Ishikawa (cell line): ENCODE results near the gene MTUS2.

Experiments
- CEBPB ChIP-seq: IDR thresholded peaks from 2 replicates; pipeline ENCODE4 v1.6.1; 2012
- CREB1 ChIP-seq: IDR thresholded peaks from 2 replicates; pipeline ENCODE4 v1.6.1; 2012; ENCODE audit warnings: low read depth
- EGR1 ChIP-seq: IDR thresholded peaks from 2 replicates; pipeline ENCODE4 v1.6.1; 2012
- EP300 ChIP-seq: IDR thresholded peaks from 2 replicates; pipeline ENCODE4 v1.6.1; 2012; ENCODE audit warnings: borderline replicate concordance
- FOXM1 ChIP-seq: IDR thresholded peaks from 2 replicates; pipeline ENCODE4 v1.6.1; 2012; ENCODE audit warnings: low read depth, borderline replicate concordance
- MAX ChIP-seq: IDR thresholded peaks from 2 replicates; pipeline ENCODE4 v1.6.1; 2012
- NFIC ChIP-seq: IDR thresholded peaks from 2 replicates; pipeline ENCODE4 v1.6.1; 2012
- RAD21 ChIP-seq: IDR thresholded peaks from 2 replicates; pipeline ENCODE4 v1.6.1; 2012; ENCODE audit warnings: low read depth
- REST ChIP-seq: IDR thresholded peaks from 2 replicates; pipeline ENCODE4 v1.6.1; 2012; ENCODE audit warnings: low read depth, mild to moderate bottlenecking
- TAF1 ChIP-seq: IDR thresholded peaks from 2 replicates; pipeline ENCODE4 v1.6.1; 2012; ENCODE audit warnings: low read depth, mild to moderate bottlenecking
- TCF12 ChIP-seq: IDR thresholded peaks from 2 replicates; pipeline ENCODE4 v1.6.1; 2012; ENCODE audit warnings: low read depth
- TEAD4 ChIP-seq: IDR thresholded peaks from 2 replicates; pipeline ENCODE4 v1.6.1; 2012
- USF1 ChIP-seq: IDR thresholded peaks from 2 replicates; pipeline ENCODE4 v1.6.1; 2012
- YY1 ChIP-seq: IDR thresholded peaks from 2 replicates; pipeline ENCODE4 v1.6.1; 2012; ENCODE audit warnings: low read depth
- ZBTB7A ChIP-seq: IDR thresholded peaks from 2 replicates; pipeline ENCODE4 v1.6.1; 2012; ENCODE audit warnings: low read depth

The MTUS2 gene

GRCh38 chr13:29502391-29503008 lies 682.4 kb downstream of the MTUS2 start:
- no peak for TF ChIP-seq TCF12
- TF ChIP-seq EP300, result no peak
- no peak for TF ChIP-seq CREB1
- TF ChIP-seq YY1, result no peak
- TF ChIP-seq TAF1, result no peak
- TF ChIP-seq MAX, result no peak
- TF ChIP-seq RAD21, result no peak
- TF ChIP-seq NFIC, result no peak

- TF ChIP-seq TEAD4, result no peak
- no peak for TF ChIP-seq TCF12
- no peak for TF ChIP-seq CEBPB
- no peak for TF ChIP-seq RAD21
- no peak for TF ChIP-seq CREB1
- no peak for TF ChIP-seq FOXM1
- TF ChIP-seq ZBTB7A, result no peak
- no peak for TF ChIP-seq REST
- no peak for TF ChIP-seq USF1
- TF ChIP-seq TAF1, result no peak
- no peak for TF ChIP-seq NFIC
- no peak for TF ChIP-seq EP300
- no peak for TF ChIP-seq EGR1
- no peak for TF ChIP-seq YY1
- no peak for TF ChIP-seq MAX
Observed at GRCh38 chr13:29503041-29503837, 683.1 kb downstream of the MTUS2 start.

- no peak for TF ChIP-seq MAX
- TF ChIP-seq EGR1, result no peak
- TF ChIP-seq REST, result no peak
- TF ChIP-seq NFIC, result no peak
- no peak for TF ChIP-seq CEBPB
- TF ChIP-seq ZBTB7A, result no peak
Observed at GRCh38 chr13:29504691-29505090, 684.6 kb downstream of the MTUS2 start.

GRCh38 chr13:29505511-29505910 lies 685.4 kb downstream of the MTUS2 start:
- TF ChIP-seq ZBTB7A (no peak), TCF12 (no peak), MAX (no peak), EGR1 (no peak), EP300 (no peak), YY1 (no peak), CREB1 (no peak), CEBPB (no peak)

GRCh38 chr13:29505950-29506349 lies 685.8 kb downstream of the MTUS2 start:
- TF ChIP-seq ZBTB7A (no peak), REST (no peak)
